SJCRH30 (cell line): ENCODE measurements around the gene UBL4A. TPM values are rescaled to one million over a fixed set of nuclear protein-coding genes. Genes with fewer than 3 reads are reported as not detected.
A peak's percentile ranks its signal among the peaks of the same experiment; 100 is the strongest.

Experiments
- DNase-seq, 2 experiments: peaks; one replicate each; pipeline ENCODE4 v3.0.0-alpha.2; 2015 to 2020
- H3K27ac ChIP-seq: fragments of 250-450 bp; sonication (Bioruptor Pico); 2 replicates; pipeline ENCODE4 v1.5.1; 2020; ENCODE audit warnings: mild to moderate bottlenecking, moderate library complexity
- H3K27me3 ChIP-seq: fragments of 250-450 bp; sonication (Bioruptor Pico); 2 replicates; pipeline ENCODE4 v1.5.1; 2020; ENCODE audit warnings: mild to moderate bottlenecking, moderate library complexity
- H3K36me3 ChIP-seq: fragments of 250-450 bp; sonication (Bioruptor Pico); 2 replicates; pipeline ENCODE4 v1.5.1; 2020; ENCODE audit warnings: mild to moderate bottlenecking, moderate library complexity
- H3K4me1 ChIP-seq: fragments of 250-450 bp; sonication (Bioruptor Pico); 2 replicates; pipeline ENCODE4 v1.5.1; 2020; ENCODE audit warnings: mild to moderate bottlenecking, moderate library complexity
- H3K4me3 ChIP-seq: fragments of 250-450 bp; sonication (Bioruptor Pico); 2 replicates; pipeline ENCODE4 v1.5.1; 2020; ENCODE audit warnings: mild to moderate bottlenecking, moderate library complexity
- H3K9me3 ChIP-seq: fragments of 250-450 bp; sonication (Bioruptor Pico); replicated peaks from 2 replicates; pipeline ENCODE4 v1.5.1; 2020; ENCODE audit warnings: mild to moderate bottlenecking, moderate library complexity
- total RNA-seq: library from RNA; depleted of rRNA; stranded (reverse); fragments of >200 nt; shearing (Covaris generic); gene quantifications from 2 replicates; pipeline ENCODE4 v1.2.3, GENCODE V29; 2014

UBL4A gene
- total RNA-seq, 1 experiment from 2014 or later = 39.4 TPM

GRCh38 chrX:154481195-154481594 is 5.2 kb downstream of the UBL4A start:
- Histone ChIP-seq H3K4me1 (no peaks in the 10 kb centered on the region), H3K36me3 (no peaks in the 10 kb centered on the region)

GRCh38 chrX:154478728-154479622 is 7.4 kb downstream of the UBL4A start, which contains the start of gene LAGE3:
Gene LAGE3, minus strand, starts transcription at chrX:154479281. Its CDS starts 366 bp downstream, at chrX:154478915.
- Histone ChIP-seq H3K4me1 (no peaks in the 10 kb centered on the region), H3K27me3 (no peaks in the 10 kb centered on the region), H3K36me3 (no peaks in the 10 kb centered on the region), H3K9me3 (no peaks in the 10 kb centered on the region), H3K4me3 (peak within 1 kb of the TSS; percentile 60), H3K27ac (peak within 1 kb of the TSS; percentile 20; the same call in 1 of the 2 replicates)
- DNase-seq = peak; percentile 88 to 90

More at GRCh38 chrX:154481195-154481594, 5.2 kb downstream of the UBL4A start:
- Histone ChIP-seq H3K27ac (no peak overlapping the region), H3K9me3 (no peaks in the 10 kb centered on the region), H3K4me3 (no peak overlapping the region), H3K27me3 (no peaks in the 10 kb centered on the region)
- DNase-seq = no peak

- no peak for DNase-seq
- Histone ChIP-seq H3K4me1 (no peaks in the 10 kb centered on the region), H3K27ac (no peak overlapping the region; the same call in 1 of the 2 replicates), H3K27me3 (no peaks in the 10 kb centered on the region), H3K9me3 (no peaks in the 10 kb centered on the region), H3K36me3 (no peaks in the 10 kb centered on the region), H3K4me3 (peak overlapping the region; percentile 60)
Measured at GRCh38 chrX:154477891-154478477, 8.4 kb downstream of the UBL4A start.

GRCh38 chrX:154476821-154477220 is 9.6 kb downstream of the UBL4A start:
- Histone ChIP-seq H3K27ac (no peak overlapping the region), H3K36me3 (no peaks in the 10 kb centered on the region)
- DNase-seq = no peak

GRCh38 chrX:154473683-154474082 is 12.7 kb downstream of the UBL4A start:
- DNase-seq = no peak
- H3K27me3 ChIP-seq = no peaks in the 10 kb centered on the region
- H3K4me1 ChIP-seq = no peaks in the 10 kb centered on the region
- H3K4me3 ChIP-seq = no peak overlapping the region
- H3K9me3 ChIP-seq = no peaks in the 10 kb centered on the region
- no peaks in the 10 kb centered on the region for H3K36me3 ChIP-seq
- H3K27ac ChIP-seq = no peak overlapping the region

More at GRCh38 chrX:154476821-154477220, 9.6 kb downstream of the UBL4A start:
- H3K4me3 ChIP-seq = no peak overlapping the region
- H3K4me1 ChIP-seq = no peaks in the 10 kb centered on the region
- H3K9me3 ChIP-seq = no peaks in the 10 kb centered on the region
- no peaks in the 10 kb centered on the region for H3K27me3 ChIP-seq

GRCh38 chrX:154472685-154473632 is 13.5 kb downstream of the UBL4A start:
- H3K4me1 ChIP-seq = no peaks in the 10 kb centered on the region
- H3K4me3 ChIP-seq = no peak overlapping the region
- H3K27me3 ChIP-seq = no peaks in the 10 kb centered on the region
- H3K27ac ChIP-seq = no peak overlapping the region
- H3K36me3 ChIP-seq = no peaks in the 10 kb centered on the region
- H3K9me3 ChIP-seq = no peaks in the 10 kb centered on the region
- no peak for DNase-seq

- no peaks in the 10 kb centered on the region for H3K36me3 ChIP-seq
- no peak for DNase-seq
- no peaks in the 10 kb centered on the region for H3K27me3 ChIP-seq
- H3K4me1 ChIP-seq = no peaks in the 10 kb centered on the region
- no peak overlapping the region for H3K4me3 ChIP-seq
- H3K9me3 ChIP-seq = no peaks in the 10 kb centered on the region
- no peak overlapping the region for H3K27ac ChIP-seq
Measured at GRCh38 chrX:154471839-154472684, 14.4 kb downstream of the UBL4A start.

GRCh38 chrX:154470914-154471568 is 15.4 kb downstream of the UBL4A start:
- Histone ChIP-seq H3K4me3 (no peak overlapping the region), H3K27ac (no peak overlapping the region), H3K4me1 (no peaks in the 10 kb centered on the region), H3K9me3 (no peaks in the 10 kb centered on the region), H3K27me3 (no peaks in the 10 kb centered on the region), H3K36me3 (no peaks in the 10 kb centered on the region)
- DNase-seq = no peak

- Histone ChIP-seq H3K27me3 (no peaks in the 10 kb centered on the region), H3K4me1 (no peaks in the 10 kb centered on the region), H3K9me3 (no peaks in the 10 kb centered on the region), H3K4me3 (no peak overlapping the region), H3K27ac (no peak overlapping the region), H3K36me3 (no peaks in the 10 kb centered on the region)
- no peak for DNase-seq
Measured at GRCh38 chrX:154470434-154470833, 16.0 kb downstream of the UBL4A start.

GRCh38 chrX:154469880-154470279 is 16.5 kb downstream of the UBL4A start:
- H3K36me3 ChIP-seq = no peaks in the 10 kb centered on the region
- H3K9me3 ChIP-seq = no peaks in the 10 kb centered on the region
- H3K4me3 ChIP-seq = no peak overlapping the region
- no peaks in the 10 kb centered on the region for H3K4me1 ChIP-seq
- no peak for DNase-seq
- no peaks in the 10 kb centered on the region for H3K27me3 ChIP-seq
- no peak overlapping the region for H3K27ac ChIP-seq

GRCh38 chrX:154469114-154469513 is 17.3 kb downstream of the UBL4A start:
- no peaks in the 10 kb centered on the region for H3K36me3 ChIP-seq
- no peak for DNase-seq
- H3K9me3 ChIP-seq = no peaks in the 10 kb centered on the region
- H3K27ac ChIP-seq = no peak overlapping the region
- H3K4me1 ChIP-seq = no peaks in the 10 kb centered on the region
- H3K27me3 ChIP-seq = no peaks in the 10 kb centered on the region
- H3K4me3 ChIP-seq = no peak overlapping the region

- H3K4me3 ChIP-seq = no peak overlapping the region
- no peak for DNase-seq
- H3K9me3 ChIP-seq = no peaks in the 10 kb centered on the region
Measured at GRCh38 chrX:154468217-154468616, 18.2 kb downstream of the UBL4A start.

GRCh38 chrX:154467556-154467955 is 18.9 kb downstream of the UBL4A start:
- Histone ChIP-seq H3K9me3 (no peaks in the 10 kb centered on the region), H3K4me3 (no peak overlapping the region), H3K27ac (no peak overlapping the region), H3K36me3 (no peaks in the 10 kb centered on the region), H3K27me3 (no peaks in the 10 kb centered on the region), H3K4me1 (no peaks in the 10 kb centered on the region)
- DNase-seq = no peak

More at GRCh38 chrX:154468217-154468616, 18.2 kb downstream of the UBL4A start:
- Histone ChIP-seq H3K4me1 (no peaks in the 10 kb centered on the region), H3K36me3 (no peaks in the 10 kb centered on the region), H3K27me3 (no peaks in the 10 kb centered on the region), H3K27ac (no peak overlapping the region)
